Astrocyte (in vitro differentiated cells and primary cell): ENCODE results near the gene ZC3H13.

Source experiments
- CTCF ChIP-seq: IDR thresholded peaks from 2 replicates; pipeline ENCODE4 v1.5.1; 2011; ENCODE audit warnings: low read depth, mild to moderate bottlenecking, inconsistent platforms, low read length, moderate library complexity; ENCODE audit not compliant: insufficient read depth
- EZH2 ChIP-seq: IDR thresholded peaks from 2 replicates; pipeline ENCODE4 v1.6.1; 2012; ENCODE audit warnings: mild to moderate bottlenecking, low read length, inconsistent platforms; ENCODE audit not compliant: insufficient read depth

- TF ChIP-seq CTCF (no peak), EZH2 (no peak)
Observed at GRCh38 chr13:46085737-46086136, 33.2 kb upstream of the ZC3H13 start.
